ENCODE data around the gene TAS1R1. TPM values are rescaled to one million over a fixed set of nuclear protein-coding genes. Genes with fewer than 3 reads are reported as not detected.

The TAS1R1 gene
- total and polyA plus RNA-seq, 2 experiments from 2014 or later: not detected

DNA sequence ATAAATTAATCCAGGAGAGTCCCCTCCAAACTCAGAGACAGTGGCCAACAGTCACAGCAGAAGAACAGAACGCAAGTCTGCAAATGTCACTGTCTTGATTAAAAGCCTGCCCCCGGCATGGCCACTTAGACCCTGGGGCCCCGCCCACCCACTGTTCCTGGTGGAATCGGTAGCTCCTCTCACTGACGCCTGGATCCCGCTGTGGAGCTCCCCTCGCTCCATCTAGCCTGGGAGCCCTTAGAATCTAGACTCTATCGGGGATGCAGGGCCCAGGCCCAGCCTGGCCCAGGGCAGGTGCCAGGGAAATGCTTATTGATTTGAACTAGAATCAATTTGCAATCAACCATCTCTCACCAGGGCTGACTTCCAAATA lies 42.2 kb upstream of the TAS1R1 start:
- Histone ChIP-seq H4K20me1 (ENCODE audit: insufficient read depth, poor library complexity, severe bottlenecking) (no peaks in the 10 kb centered on the region), H3K36me3 (replicated peaks; ENCODE audit: insufficient read depth, low read depth) (no peaks in the 10 kb centered on the region), H3K4me1 (ENCODE audit: insufficient read depth) (no peaks in the 10 kb centered on the region), H3K4me2 (no peak overlapping the region), H3K27me3 (no peaks in the 10 kb centered on the region), H3K9me3 (ENCODE audit: low read depth) (no peaks in the 10 kb centered on the region), H3K4me3 (no peak overlapping the region), H2AFZ (no peak overlapping the region), H3K9me2 (replicated peaks; ENCODE audit: insufficient read depth) (no peaks in the 10 kb centered on the region), H3K79me2 (no peaks in the 10 kb centered on the region), H3K27ac (no peak overlapping the region)
- TF ChIP-seq EZH2 (IDR thresholded peaks at IDR 0.05; ENCODE audit: borderline replicate concordance) (no peak), EZH2phosphoT487 (IDR thresholded peaks at IDR 0.05; ENCODE audit: low read depth, severe bottlenecking, unreplicated experiment) (no peak)
- TF ChIP-seq, protein P1, sequence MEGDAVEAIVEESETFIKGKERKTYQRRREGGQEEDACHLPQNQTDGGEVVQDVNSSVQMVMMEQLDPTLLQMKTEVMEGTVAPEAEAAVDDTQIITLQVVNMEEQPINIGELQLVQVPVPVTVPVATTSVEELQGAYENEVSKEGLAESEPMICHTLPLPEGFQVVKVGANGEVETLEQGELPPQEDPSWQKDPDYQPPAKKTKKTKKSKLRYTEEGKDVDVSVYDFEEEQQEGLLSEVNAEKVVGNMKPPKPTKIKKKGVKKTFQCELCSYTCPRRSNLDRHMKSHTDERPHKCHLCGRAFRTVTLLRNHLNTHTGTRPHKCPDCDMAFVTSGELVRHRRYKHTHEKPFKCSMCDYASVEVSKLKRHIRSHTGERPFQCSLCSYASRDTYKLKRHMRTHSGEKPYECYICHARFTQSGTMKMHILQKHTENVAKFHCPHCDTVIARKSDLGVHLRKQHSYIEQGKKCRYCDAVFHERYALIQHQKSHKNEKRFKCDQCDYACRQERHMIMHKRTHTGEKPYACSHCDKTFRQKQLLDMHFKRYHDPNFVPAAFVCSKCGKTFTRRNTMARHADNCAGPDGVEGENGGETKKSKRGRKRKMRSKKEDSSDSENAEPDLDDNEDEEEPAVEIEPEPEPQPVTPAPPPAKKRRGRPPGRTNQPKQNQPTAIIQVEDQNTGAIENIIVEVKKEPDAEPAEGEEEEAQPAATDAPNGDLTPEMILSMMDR (IDR thresholded peaks at IDR 0.05; ENCODE audit: poor library complexity): no peak
- DNase-seq (ENCODE audit: low spot score): no peak
- 90% methylated on average over 8 of the region's 8 CpGs for WGBS (ENCODE audit: low lambda C conversion rate, missing lambda C conversion rate)

DNA sequence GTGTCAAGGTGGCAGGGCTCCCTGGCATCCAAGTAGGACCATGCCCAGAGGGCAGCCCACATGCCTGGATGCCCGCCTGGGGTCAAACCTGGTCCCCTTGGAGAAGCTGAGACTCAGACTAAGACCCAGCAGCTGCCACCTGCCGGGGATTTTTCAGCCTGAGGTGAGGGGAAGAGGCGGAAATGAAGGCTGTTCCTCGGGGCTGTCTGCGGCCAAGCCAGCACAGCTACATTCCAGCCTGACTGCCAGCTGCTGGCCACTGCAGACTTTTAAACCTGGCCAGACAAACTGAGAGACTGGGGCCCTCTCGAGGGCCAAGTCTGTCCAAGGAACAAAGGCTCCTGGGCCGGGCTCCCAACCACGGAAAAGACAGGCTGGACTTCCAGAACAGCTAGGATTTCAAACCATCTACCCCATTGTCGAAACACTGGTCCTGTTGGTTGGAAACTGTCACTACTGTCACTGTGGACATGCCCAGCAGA lies 41.7 kb upstream of the TAS1R1 start:
- Histone ChIP-seq H3K27me3 (no peaks in the 10 kb centered on the region), H3K4me1 (ENCODE audit: insufficient read depth) (no peaks in the 10 kb centered on the region), H4K20me1 (ENCODE audit: insufficient read depth, poor library complexity, severe bottlenecking) (no peaks in the 10 kb centered on the region), H3K36me3 (replicated peaks; ENCODE audit: insufficient read depth, low read depth) (no peaks in the 10 kb centered on the region), H3K27ac (no peak overlapping the region), H3K9me2 (replicated peaks; ENCODE audit: insufficient read depth) (no peaks in the 10 kb centered on the region), H2AFZ (no peak overlapping the region), H3K79me2 (no peaks in the 10 kb centered on the region), H3K9me3 (ENCODE audit: low read depth) (no peaks in the 10 kb centered on the region), H3K4me2 (no peak overlapping the region), H3K4me3 (no peak overlapping the region)
- TF ChIP-seq EZH2 (IDR thresholded peaks at IDR 0.05; ENCODE audit: borderline replicate concordance) (no peak), EZH2phosphoT487 (IDR thresholded peaks at IDR 0.05; ENCODE audit: low read depth, severe bottlenecking, unreplicated experiment) (no peak)
- TF ChIP-seq, protein P1 (IDR thresholded peaks at IDR 0.05; ENCODE audit: poor library complexity): no peak
- 66% methylated on average over 9 of the region's 9 CpGs for WGBS (ENCODE audit: low lambda C conversion rate, missing lambda C conversion rate)
- no peak for DNase-seq (ENCODE audit: low spot score)

DNA sequence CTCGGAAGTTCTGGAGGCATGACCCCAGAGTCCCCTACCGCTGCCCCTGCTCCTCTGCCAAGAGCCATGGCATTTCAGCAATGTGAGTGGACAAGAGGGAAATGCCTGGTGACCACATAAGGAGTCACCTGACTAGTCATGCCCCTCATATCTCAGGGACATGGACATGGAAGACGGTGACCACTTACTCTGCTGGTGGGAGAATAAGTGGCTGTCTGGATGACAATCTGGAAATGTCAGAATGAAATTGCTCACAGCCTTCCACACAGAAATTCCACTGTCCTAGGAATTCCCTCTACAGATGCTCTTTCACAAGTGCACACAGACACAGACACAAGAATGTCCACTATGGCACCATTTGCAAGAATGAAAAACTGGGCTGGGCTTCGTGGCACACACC lies 39.3 kb upstream of the TAS1R1 start:
- TF ChIP-seq, protein P1 (IDR thresholded peaks at IDR 0.05; ENCODE audit: poor library complexity): no peak
- TF ChIP-seq EZH2phosphoT487 (IDR thresholded peaks at IDR 0.05; ENCODE audit: low read depth, severe bottlenecking, unreplicated experiment): no peak
- TF ChIP-seq EZH2 (IDR thresholded peaks at IDR 0.05; ENCODE audit: borderline replicate concordance): no peak
- Histone ChIP-seq H3K27me3 (no peaks in the 10 kb centered on the region), H2AFZ (no peak overlapping the region), H3K36me3 (replicated peaks; ENCODE audit: insufficient read depth, low read depth) (no peaks in the 10 kb centered on the region), H3K4me1 (ENCODE audit: insufficient read depth) (peaks cover 14% of the 10 kb centered on the region), H3K79me2 (no peaks in the 10 kb centered on the region), H3K9me2 (replicated peaks; ENCODE audit: insufficient read depth) (no peaks in the 10 kb centered on the region), H3K27ac (no peak overlapping the region), H3K4me2 (no peak overlapping the region), H3K9me3 (ENCODE audit: low read depth) (no peaks in the 10 kb centered on the region), H4K20me1 (ENCODE audit: insufficient read depth, poor library complexity, severe bottlenecking) (no peaks in the 10 kb centered on the region), H3K4me3 (no peak overlapping the region)
- DNase-seq (ENCODE audit: low spot score): no peak
- WGBS (ENCODE audit: low lambda C conversion rate, missing lambda C conversion rate): 88% methylated on average over 4 of the region's 4 CpGs

DNA sequence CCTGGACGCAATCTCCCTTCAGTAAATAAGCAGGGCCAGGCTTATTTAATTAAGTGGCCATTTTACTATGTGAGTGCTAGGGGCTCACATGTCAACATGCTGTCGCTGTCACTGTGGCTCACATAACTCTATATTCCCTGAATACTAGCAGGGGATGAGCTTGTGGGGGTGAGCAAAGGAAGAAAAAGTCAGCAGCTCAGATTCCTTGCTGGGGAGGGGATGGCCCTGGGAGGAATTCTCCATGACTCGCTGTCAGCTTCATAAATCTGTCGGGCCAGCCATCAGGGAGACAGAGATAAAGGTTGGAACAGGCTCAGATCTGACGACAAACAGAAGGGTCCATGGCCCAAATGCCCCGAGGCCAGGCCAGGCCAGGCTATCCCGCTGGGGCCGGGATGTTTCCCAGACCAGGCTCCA lies 37.7 kb upstream of the TAS1R1 start:
- DNase-seq (ENCODE audit: low spot score): no peak
- no peak overlapping the region for H2AFZ ChIP-seq
- no peaks in the 10 kb centered on the region for H3K79me2 ChIP-seq
- no peak overlapping the region for H3K4me3 ChIP-seq
- no peak overlapping the region for H3K27ac ChIP-seq
- H3K9me2 ChIP-seq (replicated peaks; ENCODE audit: insufficient read depth): no peaks in the 10 kb centered on the region
- no peaks in the 10 kb centered on the region for H3K27me3 ChIP-seq
- H3K4me2 ChIP-seq: no peak overlapping the region
- TF ChIP-seq EZH2phosphoT487 (IDR thresholded peaks at IDR 0.05; ENCODE audit: low read depth, severe bottlenecking, unreplicated experiment) (no peak), EZH2 (IDR thresholded peaks at IDR 0.05; ENCODE audit: borderline replicate concordance) (no peak)
- TF ChIP-seq, protein P1 (IDR thresholded peaks at IDR 0.05; ENCODE audit: poor library complexity): no peak
- 35% methylated on average over 8 of the region's 8 CpGs for WGBS (ENCODE audit: low lambda C conversion rate, missing lambda C conversion rate)
- no peaks in the 10 kb centered on the region for H3K9me3 ChIP-seq (ENCODE audit: low read depth)
- no peaks in the 10 kb centered on the region for H4K20me1 ChIP-seq (ENCODE audit: insufficient read depth, poor library complexity, severe bottlenecking)
- H3K4me1 ChIP-seq (ENCODE audit: insufficient read depth): peaks cover 14% of the 10 kb centered on the region
- no peaks in the 10 kb centered on the region for H3K36me3 ChIP-seq (replicated peaks; ENCODE audit: insufficient read depth, low read depth)
